ENCODE measurements around the gene IFNA6.

The IFNA6 gene

GRCh38 chr9:21326526-21327139 lies 24.1 kb downstream of the IFNA6 start:
- peak; percentile 84 for FAIRE-seq

- FAIRE-seq, result no peak
These were observed 26.6 kb downstream of the IFNA6 start for GRCh38 chr9:21324047-21324446.

- FAIRE-seq, result no peak
These were observed 27.7 kb downstream of the IFNA6 start for GRCh38 chr9:21322911-21323461.

GRCh38 chr9:21320465-21320864 lies 30.2 kb downstream of the IFNA6 start:
- FAIRE-seq, result no peak

- FAIRE-seq, result peak; percentile 90
These were observed 32.4 kb downstream of the IFNA6 start for GRCh38 chr9:21317956-21318923.

- FAIRE-seq, result no peak
These were observed 33.8 kb downstream of the IFNA6 start for GRCh38 chr9:21316860-21317259.

- no peak for FAIRE-seq
These were observed 34.5 kb downstream of the IFNA6 start for GRCh38 chr9:21316032-21316842.

GRCh38 chr9:21314152-21314551 lies 36.5 kb downstream of the IFNA6 start:
- no peak for FAIRE-seq

- FAIRE-seq, result no peak
These were observed 38.8 kb downstream of the IFNA6 start for GRCh38 chr9:21311889-21312288.

- no peak for FAIRE-seq
These were observed 45.5 kb downstream of the IFNA6 start, which contains the start of gene IFNA5 for GRCh38 chr9:21305213-21305612. Gene IFNA5 (minus strand): TSS chr9:21305313. CDS start chr9:21305256, 57 bp downstream.

Measured in TTC549 (cell line).